Thyroid gland (tissue), 4 donors: Measurements from ENCODE around the gene EML4. TPM values are rescaled to one million over a fixed set of nuclear protein-coding genes. Genes with fewer than 3 reads are reported as not detected.
A peak's percentile ranks its signal among the peaks of the same experiment; 100 is the strongest.

Experiments
- DNase-seq, 2 donors: peaks; one replicate each; pipeline ENCODE4 v3.0.0-alpha.2; 2019
- H3K27ac ChIP-seq, 3 donors: fragments of 200-600 bp; sonication (generic); 1 replicate in 2 of 3; 2 replicates in 1 of 3; pipeline ENCODE4 v1.5.1; 2016 to 2019; ENCODE audit warnings: mild to moderate bottlenecking in 1 of 3, moderate library complexity in 1 of 3
- H3K27me3 ChIP-seq: fragments of 200-600 bp; sonication (generic); one replicate; pipeline ENCODE4 v1.5.1; 2019
- H3K36me3 ChIP-seq, 2 donors: fragments of 200-600 bp; sonication (generic); one replicate each; pipeline ENCODE4 v1.5.1; 2016 to 2019
- H3K4me1 ChIP-seq, 2 donors: fragments of 200-600 bp; sonication (generic); one replicate each; pipeline ENCODE4 v1.5.1; 2017 to 2019
- H3K4me3 ChIP-seq, 3 donors: fragments of 200-600 bp; sonication (generic); replicated peaks in 1 of 3; 1 replicate in 2 of 3; 2 replicates in 1 of 3; pipeline ENCODE4 v1.5.1; 2016; ENCODE audit warnings: mild to moderate bottlenecking in 1 of 3
- H3K9me3 ChIP-seq: fragments of 200-600 bp; sonication (generic); one replicate; pipeline ENCODE4 v1.5.1; 2017
- CTCF ChIP-seq, 6 experiments: fragments of 200-600 bp in 3 of 6; fragments of 450-650 bp in 3 of 6; sonication (generic) in 3 of 6; IDR thresholded peaks; one replicate each; pipeline ENCODE4 v1.5.1; 2016 to 2019; ENCODE audit warnings: antibody characterized with exemption in 6 of 6, mild to moderate bottlenecking in 2 of 6, inconsistent platforms in 1 of 6, moderate library complexity in 1 of 6
- POLR2A ChIP-seq, 2 donors: fragments of 450-650 bp; IDR thresholded peaks; one replicate each; pipeline ENCODE4 v1.6.1; 2017; ENCODE audit warnings: antibody characterized with exemption in 2 of 2, mild to moderate bottlenecking in 2 of 2, moderate library complexity in 1 of 2
- WGBS, 2 donors: methylation state at CpG; one replicate each; pipeline ENCODE4 v1.1.5; 2017; 5-methylcytosine and 5-hydroxymethylcytosine counted together
- intact Hi-C: fragments of 100-400 bp; cut with DNase I; formaldehyde crosslinking; loops from one replicate; pipeline ENCODE4 v1.15.1; 2023
- total RNA-seq, 4 donors: library from RNA; depleted of rRNA; stranded (reverse); fragments of >200 nt; gene quantifications; one replicate each; pipeline ENCODE4 v1.2.3, GENCODE V29; 2016

The EML4 gene
- total RNA-seq, 4 donors from 2014 or later = 52.5 to 67.2 (median 64.7) TPM

GRCh38 chr2:42309366-42309765, 140.2 kb downstream of the EML4 start:
- intact Hi-C loops = no loop called here
- 93 to 96% methylated on average over 2 of the region's 2 CpGs for WGBS, 2 donors
- H3K4me3 ChIP-seq = no peak overlapping the region
- no peak overlapping the region for H3K27ac ChIP-seq
- no peaks in the 10 kb centered on the region for H3K9me3 ChIP-seq
- peaks cover 0 to 3% of the 10 kb centered on the region in 2 donors for H3K36me3 ChIP-seq
- DNase-seq = no peak
- H3K4me1 ChIP-seq = peaks cover 0 to 7% of the 10 kb centered on the region in 2 donors
- H3K27me3 ChIP-seq = no peaks in the 10 kb centered on the region
- TF ChIP-seq CTCF (IDR thresholded peaks at IDR 0.05) = no peak
- no peak for TF ChIP-seq POLR2A (IDR thresholded peaks at IDR 0.05)

- Histone ChIP-seq H3K4me1 (peaks cover 0 to 7% of the 10 kb centered on the region in 2 donors), H3K4me3 (no peak overlapping the region), H3K27ac (no peak overlapping the region), H3K27me3 (no peaks in the 10 kb centered on the region), H3K36me3 (no peaks in the 10 kb centered on the region), H3K9me3 (no peaks in the 10 kb centered on the region)
- TF ChIP-seq CTCF (IDR thresholded peaks at IDR 0.05) = no peak
- TF ChIP-seq POLR2A (IDR thresholded peaks at IDR 0.05) = no peak
- intact Hi-C loops = no loop called here
- WGBS, 2 donors = 94 to 100% methylated on average over 1 of the region's 1 CpG
- DNase-seq = no peak
Observed at GRCh38 chr2:42310007-42310515, 140.9 kb downstream of the EML4 start.

- intact Hi-C loops = no loop called here
- Histone ChIP-seq H3K27ac (no peak overlapping the region), H3K9me3 (no peaks in the 10 kb centered on the region), H3K4me1 (peaks cover 0 to 7% of the 10 kb centered on the region in 2 donors), H3K4me3 (no peak overlapping the region), H3K36me3 (no peaks in the 10 kb centered on the region), H3K27me3 (no peaks in the 10 kb centered on the region)
- DNase-seq = peak in 1 of 2 donors; percentile 28
- 60 to 65% methylated on average over 4 of the region's 4 CpGs for WGBS, 2 donors
- TF ChIP-seq POLR2A (IDR thresholded peaks at IDR 0.05) (no peak), CTCF (IDR thresholded peaks at IDR 0.05) (no peak)
Observed at GRCh38 chr2:42312106-42312505, 143.0 kb downstream of the EML4 start.

- WGBS, 2 donors = 94 to 97% methylated on average over 3 of the region's 3 CpGs
- no peak for DNase-seq
- no peak for TF ChIP-seq CTCF (IDR thresholded peaks at IDR 0.05)
- TF ChIP-seq POLR2A (IDR thresholded peaks at IDR 0.05) = no peak
Observed at GRCh38 chr2:42314892-42315468, 145.8 kb downstream of the EML4 start.

GRCh38 chr2:42315844-42316470, 146.8 kb downstream of the EML4 start:
- no peak for TF ChIP-seq POLR2A (IDR thresholded peaks at IDR 0.05)
- no peak for TF ChIP-seq CTCF (IDR thresholded peaks at IDR 0.05)
- Histone ChIP-seq H3K27ac (no peak overlapping the region), H3K36me3 (no peaks in the 10 kb centered on the region), H3K27me3 (no peaks in the 10 kb centered on the region), H3K4me3 (no peak overlapping the region), H3K9me3 (no peaks in the 10 kb centered on the region), H3K4me1 (peaks cover 0 to 7% of the 10 kb centered on the region in 2 donors)
- intact Hi-C loops = no loop called here
- 95 to 96% methylated on average over 6 of the region's 6 CpGs for WGBS, 2 donors
- no peak for DNase-seq

More at GRCh38 chr2:42314892-42315468, 145.8 kb downstream of the EML4 start:
- H3K27ac ChIP-seq = no peak overlapping the region
- intact Hi-C loops = no loop called here
- H3K4me3 ChIP-seq = no peak overlapping the region
- no peaks in the 10 kb centered on the region for H3K27me3 ChIP-seq
- H3K36me3 ChIP-seq = no peaks in the 10 kb centered on the region
- no peaks in the 10 kb centered on the region for H3K9me3 ChIP-seq
- H3K4me1 ChIP-seq = peaks cover 0 to 7% of the 10 kb centered on the region in 2 donors
